Peyer's patch (tissue), 4 donors: ENCODE results near the gene UBE3C. TPM values are rescaled to one million over a fixed set of nuclear protein-coding genes. Genes with fewer than 3 reads are reported as not detected.

Source experiments
- DNase-seq, 3 donors: peaks; one replicate each; pipeline ENCODE4 v3.0.0-alpha.2; 2017 to 2019
- H3K27ac ChIP-seq, 4 donors: fragments of 200-600 bp; sonication (generic); one replicate each; pipeline ENCODE4 v1.5.1; 2016 to 2019
- H3K27me3 ChIP-seq, 2 donors: fragments of 200-600 bp; sonication (generic); one replicate each; pipeline ENCODE4 v1.5.1; 2019
- H3K36me3 ChIP-seq, 3 donors: fragments of 200-600 bp; sonication (generic); one replicate each; pipeline ENCODE4 v1.5.1; 2016 to 2019
- H3K4me1 ChIP-seq, 4 donors: fragments of 200-600 bp; sonication (generic); one replicate each; pipeline ENCODE4 v1.5.1; 2016 to 2019
- H3K4me3 ChIP-seq, 4 donors: fragments of 200-600 bp; sonication (generic); 1 replicate in 3 of 4; 2 replicates in 1 of 4; pipeline ENCODE4 v1.5.1; 2016 to 2019; ENCODE audit warnings: mild to moderate bottlenecking in 1 of 4
- H3K9me3 ChIP-seq, 4 donors: fragments of 200-600 bp; sonication (generic); one replicate each; pipeline ENCODE4 v1.5.1; 2016 to 2019; ENCODE audit warnings: mild to moderate bottlenecking in 1 of 4
- POLR2A ChIP-seq, 2 donors: fragments of 450-650 bp; IDR thresholded peaks; one replicate each; pipeline ENCODE4 v1.5.1; 2017; ENCODE audit warnings: antibody characterized with exemption in 2 of 2, mild to moderate bottlenecking in 2 of 2, moderate library complexity in 2 of 2
- small RNA-seq, 2 donors: library from RNA; depleted of rRNA; stranded (forward); fragments of <200 nt; gene quantifications; one replicate each; pipeline ENCODE3, GENCODE V24; 2016
- total RNA-seq, 4 donors: library from RNA; depleted of rRNA; stranded (reverse); fragments of >200 nt; gene quantifications; one replicate each; pipeline ENCODE4 v1.1.0, GENCODE V29; 2016
- TF ChIP-seq, protein P1 (sequence below), 6 experiments: fragments of 450-650 bp in 4 of 6; fragments of 200-600 bp in 2 of 6; sonication (generic) in 1 of 6; IDR thresholded peaks; one replicate each; pipeline ENCODE4 v1.5.1; 2017 to 2019; ENCODE audit warnings: antibody characterized with exemption in 6 of 6, mild to moderate bottlenecking in 3 of 6, moderate library complexity in 1 of 6

Gene UBE3C
- total RNA-seq, 4 donors from 2014 or later = 76.4 to 106 (median 101) TPM

DNA sequence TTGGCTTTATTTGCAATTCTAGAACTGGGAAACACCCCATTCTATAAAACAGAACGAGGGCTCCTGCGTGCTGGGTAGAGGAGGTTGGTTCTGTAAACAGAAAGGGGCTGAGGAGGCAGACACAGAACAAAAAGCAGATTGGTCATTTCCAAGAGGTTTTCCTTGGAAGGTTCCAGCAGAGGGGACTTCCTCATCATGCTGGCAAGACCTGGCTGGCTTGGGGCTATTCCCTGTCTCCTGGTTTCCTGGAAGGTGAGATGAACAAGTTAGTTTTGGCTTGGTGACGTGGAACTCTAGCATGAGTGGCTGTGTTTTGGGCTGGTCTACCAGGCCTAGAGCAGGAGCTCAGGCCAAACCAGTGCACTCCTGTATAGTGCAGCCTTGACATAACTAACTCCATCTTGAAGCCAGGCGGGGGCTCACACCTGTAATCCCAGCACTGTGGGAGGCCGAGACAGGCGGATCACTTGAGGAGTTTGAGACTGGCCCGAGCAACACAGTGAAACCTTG, 172.0 kb downstream of the UBE3C start:
- Histone ChIP-seq H3K36me3 (no peaks in the 10 kb centered on the region), H3K4me1 (no peaks in the 10 kb centered on the region), H3K27ac (no peak overlapping the region), H3K9me3 (no peaks in the 10 kb centered on the region), H3K27me3 (no peaks in the 10 kb centered on the region), H3K4me3 (no peak overlapping the region)
- no peak for TF ChIP-seq POLR2A (IDR thresholded peaks at IDR 0.05)
- TF ChIP-seq, protein P1, sequence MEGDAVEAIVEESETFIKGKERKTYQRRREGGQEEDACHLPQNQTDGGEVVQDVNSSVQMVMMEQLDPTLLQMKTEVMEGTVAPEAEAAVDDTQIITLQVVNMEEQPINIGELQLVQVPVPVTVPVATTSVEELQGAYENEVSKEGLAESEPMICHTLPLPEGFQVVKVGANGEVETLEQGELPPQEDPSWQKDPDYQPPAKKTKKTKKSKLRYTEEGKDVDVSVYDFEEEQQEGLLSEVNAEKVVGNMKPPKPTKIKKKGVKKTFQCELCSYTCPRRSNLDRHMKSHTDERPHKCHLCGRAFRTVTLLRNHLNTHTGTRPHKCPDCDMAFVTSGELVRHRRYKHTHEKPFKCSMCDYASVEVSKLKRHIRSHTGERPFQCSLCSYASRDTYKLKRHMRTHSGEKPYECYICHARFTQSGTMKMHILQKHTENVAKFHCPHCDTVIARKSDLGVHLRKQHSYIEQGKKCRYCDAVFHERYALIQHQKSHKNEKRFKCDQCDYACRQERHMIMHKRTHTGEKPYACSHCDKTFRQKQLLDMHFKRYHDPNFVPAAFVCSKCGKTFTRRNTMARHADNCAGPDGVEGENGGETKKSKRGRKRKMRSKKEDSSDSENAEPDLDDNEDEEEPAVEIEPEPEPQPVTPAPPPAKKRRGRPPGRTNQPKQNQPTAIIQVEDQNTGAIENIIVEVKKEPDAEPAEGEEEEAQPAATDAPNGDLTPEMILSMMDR (IDR thresholded peaks at IDR 0.05) = no peak
- no peak for DNase-seq

DNA sequence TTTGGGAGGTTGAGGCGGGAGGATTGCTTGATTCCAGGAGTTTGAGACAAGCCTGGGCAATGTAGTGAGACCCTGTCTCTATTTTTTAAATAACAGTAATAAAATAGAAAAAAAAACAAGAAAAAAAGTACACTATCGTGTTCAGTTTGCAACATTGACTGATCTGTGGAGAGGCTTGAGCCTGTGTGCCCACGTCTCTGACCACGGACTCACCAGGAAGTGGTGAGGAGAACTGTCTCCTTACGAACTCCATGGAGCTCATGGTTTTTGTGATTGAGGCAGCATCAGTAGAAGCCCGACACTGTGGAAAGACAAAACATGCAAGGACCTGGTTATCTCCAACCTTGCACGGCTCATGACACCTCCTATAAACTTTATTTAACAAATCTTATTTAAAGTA, 174.2 kb downstream of the UBE3C start:
- H3K27ac ChIP-seq = no peak overlapping the region
- no peak for DNase-seq
- TF ChIP-seq, protein P1 (IDR thresholded peaks at IDR 0.05) = no peak
- no peak for TF ChIP-seq POLR2A (IDR thresholded peaks at IDR 0.05)
- no peaks in the 10 kb centered on the region for H3K4me1 ChIP-seq
- no peaks in the 10 kb centered on the region for H3K36me3 ChIP-seq
- H3K27me3 ChIP-seq = no peaks in the 10 kb centered on the region
- no peaks in the 10 kb centered on the region for H3K9me3 ChIP-seq
- H3K4me3 ChIP-seq = no peak overlapping the region

GRCh38 chr7:157313645-157314044, 174.9 kb downstream of the UBE3C start:
- H3K4me3 ChIP-seq = no peak overlapping the region
- H3K27me3 ChIP-seq = no peaks in the 10 kb centered on the region
- no peak for TF ChIP-seq POLR2A (IDR thresholded peaks at IDR 0.05)
- TF ChIP-seq, protein P1 (IDR thresholded peaks at IDR 0.05) = no peak
- no peak overlapping the region for H3K27ac ChIP-seq
- no peak for DNase-seq
- no peaks in the 10 kb centered on the region for H3K36me3 ChIP-seq
- H3K4me1 ChIP-seq = no peaks in the 10 kb centered on the region
- no peaks in the 10 kb centered on the region for H3K9me3 ChIP-seq

- Histone ChIP-seq H3K27ac (no peak overlapping the region), H3K4me1 (no peaks in the 10 kb centered on the region), H3K36me3 (no peaks in the 10 kb centered on the region), H3K9me3 (no peaks in the 10 kb centered on the region), H3K27me3 (no peaks in the 10 kb centered on the region), H3K4me3 (no peak overlapping the region)
- TF ChIP-seq, protein P1 (IDR thresholded peaks at IDR 0.05) = no peak
- no peak for TF ChIP-seq POLR2A (IDR thresholded peaks at IDR 0.05)
- DNase-seq = no peak
These were observed 179.4 kb downstream of the UBE3C start for GRCh38 chr7:157318015-157318706.

Small RNA genes lying within 50 kb of the gene (small RNA-seq; reads per million reads assigned to genes)
- gene AC004975.1 = 0 reads per million in 2 donors

Other genes with a start within 250 kb of the UBE3C start
- 10 to 100 TPM; 30.5 to 69.3 (median 62.8) TPM for gene LMBR1, start 245.7 kb upstream of the UBE3C start, total RNA-seq
- gene NOM1, start 189.2 kb upstream of the UBE3C start, total RNA-seq = 10 to 100 TPM in 3 of 4 donors, 1 to 10 TPM in 1; 8.1 to 77.6 (median 26.7) TPM
- 10 to 100 TPM in 3 of 4 donors, 1 to 10 TPM in 1; 7.4 to 41.9 (median 16.9) TPM for gene MNX1, start 128.3 kb upstream of the UBE3C start, total RNA-seq
- 100 to 1,000 TPM in 1 of 4 donors, 10 to 100 TPM in 3; 47.1 to 129 (median 61.3) TPM for gene DNAJB6, start 198.1 kb downstream of the UBE3C start, total RNA-seq